ENCODE data around the gene AUP1. TPM values are rescaled to one million over a fixed set of nuclear protein-coding genes. Genes with fewer than 3 reads are reported as not detected.

The AUP1 gene
- total and polyA plus RNA-seq, 9 of the 15 experiments (the other 6 are each of a cell fraction or from before 2014, with no cell fraction given): 70.7 to 245 (median 165) TPM

DNA sequence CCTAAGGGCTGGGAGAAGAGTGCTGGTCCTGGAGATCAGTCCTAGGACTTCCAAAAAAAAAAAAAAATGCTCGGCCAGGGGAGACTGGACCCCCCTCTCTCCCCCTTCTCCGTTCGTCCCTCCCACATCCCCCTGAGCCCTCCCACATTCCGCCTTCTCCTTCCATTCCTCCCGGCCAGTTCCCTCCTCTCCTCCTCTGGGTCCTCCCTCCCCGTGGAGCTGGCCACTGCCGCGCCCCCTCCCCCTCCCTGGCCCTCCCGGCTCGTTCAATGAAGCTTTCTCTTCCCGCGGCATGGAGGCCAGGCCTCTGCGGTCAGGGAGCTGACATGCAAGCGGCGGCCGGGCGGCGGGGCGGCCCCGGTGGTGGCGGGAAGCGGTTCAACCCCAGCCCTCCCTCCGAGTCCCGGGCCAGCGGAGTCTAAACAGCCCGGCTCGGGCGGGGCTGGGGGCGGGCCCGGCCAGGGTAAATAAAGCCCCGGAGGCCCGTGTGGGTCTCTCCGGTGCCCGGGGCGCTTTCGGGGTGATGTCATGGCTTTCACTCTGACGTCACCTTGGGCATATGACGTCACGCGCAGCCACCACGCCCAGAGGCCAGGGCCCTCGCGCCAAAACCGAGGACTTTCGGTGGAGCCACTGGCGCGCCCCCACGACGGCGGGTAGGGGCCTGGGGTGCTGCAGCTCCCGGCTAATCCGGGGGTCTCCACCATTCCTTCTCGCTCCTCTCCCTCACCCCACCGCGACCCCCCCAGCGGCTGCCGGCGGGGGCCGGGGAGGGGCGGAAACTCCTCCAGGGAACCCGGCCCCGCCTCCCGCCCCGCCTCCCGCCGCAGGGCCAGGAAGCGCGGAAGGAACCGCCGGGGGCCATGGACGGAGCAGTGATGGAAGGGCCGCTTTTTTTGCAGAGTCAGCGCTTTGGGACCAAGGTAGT, 24.6 kb upstream of the AUP1 start, which contains the start of the genes DOK1 and LOXL3 (continued):
- TF ChIP-seq, protein P1, sequence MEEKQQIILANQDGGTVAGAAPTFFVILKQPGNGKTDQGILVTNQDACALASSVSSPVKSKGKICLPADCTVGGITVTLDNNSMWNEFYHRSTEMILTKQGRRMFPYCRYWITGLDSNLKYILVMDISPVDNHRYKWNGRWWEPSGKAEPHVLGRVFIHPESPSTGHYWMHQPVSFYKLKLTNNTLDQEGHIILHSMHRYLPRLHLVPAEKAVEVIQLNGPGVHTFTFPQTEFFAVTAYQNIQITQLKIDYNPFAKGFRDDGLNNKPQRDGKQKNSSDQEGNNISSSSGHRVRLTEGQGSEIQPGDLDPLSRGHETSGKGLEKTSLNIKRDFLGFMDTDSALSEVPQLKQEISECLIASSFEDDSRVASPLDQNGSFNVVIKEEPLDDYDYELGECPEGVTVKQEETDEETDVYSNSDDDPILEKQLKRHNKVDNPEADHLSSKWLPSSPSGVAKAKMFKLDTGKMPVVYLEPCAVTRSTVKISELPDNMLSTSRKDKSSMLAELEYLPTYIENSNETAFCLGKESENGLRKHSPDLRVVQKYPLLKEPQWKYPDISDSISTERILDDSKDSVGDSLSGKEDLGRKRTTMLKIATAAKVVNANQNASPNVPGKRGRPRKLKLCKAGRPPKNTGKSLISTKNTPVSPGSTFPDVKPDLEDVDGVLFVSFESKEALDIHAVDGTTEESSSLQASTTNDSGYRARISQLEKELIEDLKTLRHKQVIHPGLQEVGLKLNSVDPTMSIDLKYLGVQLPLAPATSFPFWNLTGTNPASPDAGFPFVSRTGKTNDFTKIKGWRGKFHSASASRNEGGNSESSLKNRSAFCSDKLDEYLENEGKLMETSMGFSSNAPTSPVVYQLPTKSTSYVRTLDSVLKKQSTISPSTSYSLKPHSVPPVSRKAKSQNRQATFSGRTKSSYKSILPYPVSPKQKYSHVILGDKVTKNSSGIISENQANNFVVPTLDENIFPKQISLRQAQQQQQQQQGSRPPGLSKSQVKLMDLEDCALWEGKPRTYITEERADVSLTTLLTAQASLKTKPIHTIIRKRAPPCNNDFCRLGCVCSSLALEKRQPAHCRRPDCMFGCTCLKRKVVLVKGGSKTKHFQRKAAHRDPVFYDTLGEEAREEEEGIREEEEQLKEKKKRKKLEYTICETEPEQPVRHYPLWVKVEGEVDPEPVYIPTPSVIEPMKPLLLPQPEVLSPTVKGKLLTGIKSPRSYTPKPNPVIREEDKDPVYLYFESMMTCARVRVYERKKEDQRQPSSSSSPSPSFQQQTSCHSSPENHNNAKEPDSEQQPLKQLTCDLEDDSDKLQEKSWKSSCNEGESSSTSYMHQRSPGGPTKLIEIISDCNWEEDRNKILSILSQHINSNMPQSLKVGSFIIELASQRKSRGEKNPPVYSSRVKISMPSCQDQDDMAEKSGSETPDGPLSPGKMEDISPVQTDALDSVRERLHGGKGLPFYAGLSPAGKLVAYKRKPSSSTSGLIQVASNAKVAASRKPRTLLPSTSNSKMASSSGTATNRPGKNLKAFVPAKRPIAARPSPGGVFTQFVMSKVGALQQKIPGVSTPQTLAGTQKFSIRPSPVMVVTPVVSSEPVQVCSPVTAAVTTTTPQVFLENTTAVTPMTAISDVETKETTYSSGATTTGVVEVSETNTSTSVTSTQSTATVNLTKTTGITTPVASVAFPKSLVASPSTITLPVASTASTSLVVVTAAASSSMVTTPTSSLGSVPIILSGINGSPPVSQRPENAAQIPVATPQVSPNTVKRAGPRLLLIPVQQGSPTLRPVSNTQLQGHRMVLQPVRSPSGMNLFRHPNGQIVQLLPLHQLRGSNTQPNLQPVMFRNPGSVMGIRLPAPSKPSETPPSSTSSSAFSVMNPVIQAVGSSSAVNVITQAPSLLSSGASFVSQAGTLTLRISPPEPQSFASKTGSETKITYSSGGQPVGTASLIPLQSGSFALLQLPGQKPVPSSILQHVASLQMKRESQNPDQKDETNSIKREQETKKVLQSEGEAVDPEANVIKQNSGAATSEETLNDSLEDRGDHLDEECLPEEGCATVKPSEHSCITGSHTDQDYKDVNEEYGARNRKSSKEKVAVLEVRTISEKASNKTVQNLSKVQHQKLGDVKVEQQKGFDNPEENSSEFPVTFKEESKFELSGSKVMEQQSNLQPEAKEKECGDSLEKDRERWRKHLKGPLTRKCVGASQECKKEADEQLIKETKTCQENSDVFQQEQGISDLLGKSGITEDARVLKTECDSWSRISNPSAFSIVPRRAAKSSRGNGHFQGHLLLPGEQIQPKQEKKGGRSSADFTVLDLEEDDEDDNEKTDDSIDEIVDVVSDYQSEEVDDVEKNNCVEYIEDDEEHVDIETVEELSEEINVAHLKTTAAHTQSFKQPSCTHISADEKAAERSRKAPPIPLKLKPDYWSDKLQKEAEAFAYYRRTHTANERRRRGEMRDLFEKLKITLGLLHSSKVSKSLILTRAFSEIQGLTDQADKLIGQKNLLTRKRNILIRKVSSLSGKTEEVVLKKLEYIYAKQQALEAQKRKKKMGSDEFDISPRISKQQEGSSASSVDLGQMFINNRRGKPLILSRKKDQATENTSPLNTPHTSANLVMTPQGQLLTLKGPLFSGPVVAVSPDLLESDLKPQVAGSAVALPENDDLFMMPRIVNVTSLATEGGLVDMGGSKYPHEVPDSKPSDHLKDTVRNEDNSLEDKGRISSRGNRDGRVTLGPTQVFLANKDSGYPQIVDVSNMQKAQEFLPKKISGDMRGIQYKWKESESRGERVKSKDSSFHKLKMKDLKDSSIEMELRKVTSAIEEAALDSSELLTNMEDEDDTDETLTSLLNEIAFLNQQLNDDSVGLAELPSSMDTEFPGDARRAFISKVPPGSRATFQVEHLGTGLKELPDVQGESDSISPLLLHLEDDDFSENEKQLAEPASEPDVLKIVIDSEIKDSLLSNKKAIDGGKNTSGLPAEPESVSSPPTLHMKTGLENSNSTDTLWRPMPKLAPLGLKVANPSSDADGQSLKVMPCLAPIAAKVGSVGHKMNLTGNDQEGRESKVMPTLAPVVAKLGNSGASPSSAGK (IDR thresholded peaks at IDR 0.05): peak; percentile 77
- TF ChIP-seq ZFP1 (CRISPR knock-in tag; IDR thresholded peaks at IDR 0.05): no peak
- TF ChIP-seq ZSCAN29 (IDR thresholded peaks at IDR 0.05): no peak
- TF ChIP-seq RAD51 (IDR thresholded peaks at IDR 0.05; ENCODE audit: borderline replicate concordance, low read depth): peak; percentile 16; the same call in 1 of the 2 replicates
- no peak for TF ChIP-seq ZNF785 (CRISPR knock-in tag; IDR thresholded peaks at IDR 0.05)
- TF ChIP-seq, protein P2, sequence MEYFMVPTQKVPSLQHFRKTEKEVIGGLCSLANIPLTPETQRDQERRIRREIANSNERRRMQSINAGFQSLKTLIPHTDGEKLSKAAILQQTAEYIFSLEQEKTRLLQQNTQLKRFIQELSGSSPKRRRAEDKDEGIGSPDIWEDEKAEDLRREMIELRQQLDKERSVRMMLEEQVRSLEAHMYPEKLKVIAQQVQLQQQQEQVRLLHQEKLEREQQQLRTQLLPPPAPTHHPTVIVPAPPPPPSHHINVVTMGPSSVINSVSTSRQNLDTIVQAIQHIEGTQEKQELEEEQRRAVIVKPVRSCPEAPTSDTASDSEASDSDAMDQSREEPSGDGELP (CRISPR knock-in tag; IDR thresholded peaks at IDR 0.05; ENCODE audit: borderline replicate concordance): peak; percentile 18; the same call in 1 of the 2 replicates
- TF ChIP-seq JUND (IDR thresholded peaks at IDR 0.05; ENCODE audit: borderline replicate concordance, low read depth, low read length): peak; percentile 87
- TF ChIP-seq JUND (tag; IDR thresholded peaks at IDR 0.05; ENCODE audit: borderline replicate concordance, low read depth, low read length): peak; percentile 76; the same call in 2 of the 3 replicates
- peak; percentile 55; the same call in 1 of the 2 replicates for TF ChIP-seq RFX5 (IDR thresholded peaks at IDR 0.05; ENCODE audit: low read depth, low read length)
- TF ChIP-seq, protein P3, sequence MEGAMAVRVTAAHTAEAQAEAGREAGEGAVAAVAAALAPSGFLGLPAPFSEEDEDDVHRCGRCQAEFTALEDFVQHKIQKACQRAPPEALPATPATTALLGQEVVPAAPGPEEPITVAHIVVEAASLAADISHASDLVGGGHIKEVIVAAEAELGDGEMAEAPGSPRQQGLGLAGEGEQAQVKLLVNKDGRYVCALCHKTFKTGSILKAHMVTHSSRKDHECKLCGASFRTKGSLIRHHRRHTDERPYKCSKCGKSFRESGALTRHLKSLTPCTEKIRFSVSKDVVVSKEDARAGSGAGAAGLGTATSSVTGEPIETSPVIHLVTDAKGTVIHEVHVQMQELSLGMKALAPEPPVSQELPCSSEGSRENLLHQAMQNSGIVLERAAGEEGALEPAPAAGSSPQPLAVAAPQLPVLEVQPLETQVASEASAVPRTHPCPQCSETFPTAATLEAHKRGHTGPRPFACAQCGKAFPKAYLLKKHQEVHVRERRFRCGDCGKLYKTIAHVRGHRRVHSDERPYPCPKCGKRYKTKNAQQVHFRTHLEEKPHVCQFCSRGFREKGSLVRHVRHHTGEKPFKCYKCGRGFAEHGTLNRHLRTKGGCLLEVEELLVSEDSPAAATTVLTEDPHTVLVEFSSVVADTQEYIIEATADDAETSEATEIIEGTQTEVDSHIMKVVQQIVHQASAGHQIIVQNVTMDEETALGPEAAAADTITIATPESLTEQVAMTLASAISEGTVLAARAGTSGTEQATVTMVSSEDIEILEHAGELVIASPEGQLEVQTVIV (CRISPR knock-in tag; IDR thresholded peaks at IDR 0.05; ENCODE audit: borderline replicate concordance): no peak
- peak; percentile 43; the same call in 1 of the 2 replicates for TF ChIP-seq GATAD2B (IDR thresholded peaks at IDR 0.05; ENCODE audit: borderline replicate concordance)

Measured in K562 (cell line).